ENCODE results near the gene TRIM2.

DNA sequence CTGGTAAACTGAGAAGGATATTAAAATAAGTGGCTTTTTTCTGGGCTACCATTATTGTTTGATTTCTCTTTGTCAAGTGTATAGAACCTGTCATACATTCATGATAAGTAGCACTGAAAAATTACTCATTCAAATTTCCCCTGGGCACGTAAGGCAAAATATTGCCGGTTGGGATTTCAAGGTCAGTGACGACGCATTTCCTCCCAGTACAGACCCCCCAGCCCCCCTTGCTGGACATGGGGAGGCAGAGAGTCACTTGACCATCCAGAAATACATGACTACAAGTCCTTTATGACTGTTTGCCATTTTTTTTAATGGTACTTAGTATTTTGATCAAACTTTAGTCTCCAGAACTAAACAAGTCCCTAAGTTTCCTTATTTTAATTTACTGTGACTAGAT lies 133.4 kb downstream of the TRIM2 start:
- TF ChIP-seq, protein P1, sequence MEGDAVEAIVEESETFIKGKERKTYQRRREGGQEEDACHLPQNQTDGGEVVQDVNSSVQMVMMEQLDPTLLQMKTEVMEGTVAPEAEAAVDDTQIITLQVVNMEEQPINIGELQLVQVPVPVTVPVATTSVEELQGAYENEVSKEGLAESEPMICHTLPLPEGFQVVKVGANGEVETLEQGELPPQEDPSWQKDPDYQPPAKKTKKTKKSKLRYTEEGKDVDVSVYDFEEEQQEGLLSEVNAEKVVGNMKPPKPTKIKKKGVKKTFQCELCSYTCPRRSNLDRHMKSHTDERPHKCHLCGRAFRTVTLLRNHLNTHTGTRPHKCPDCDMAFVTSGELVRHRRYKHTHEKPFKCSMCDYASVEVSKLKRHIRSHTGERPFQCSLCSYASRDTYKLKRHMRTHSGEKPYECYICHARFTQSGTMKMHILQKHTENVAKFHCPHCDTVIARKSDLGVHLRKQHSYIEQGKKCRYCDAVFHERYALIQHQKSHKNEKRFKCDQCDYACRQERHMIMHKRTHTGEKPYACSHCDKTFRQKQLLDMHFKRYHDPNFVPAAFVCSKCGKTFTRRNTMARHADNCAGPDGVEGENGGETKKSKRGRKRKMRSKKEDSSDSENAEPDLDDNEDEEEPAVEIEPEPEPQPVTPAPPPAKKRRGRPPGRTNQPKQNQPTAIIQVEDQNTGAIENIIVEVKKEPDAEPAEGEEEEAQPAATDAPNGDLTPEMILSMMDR (IDR thresholded peaks at IDR 0.05) = no peak
- TF ChIP-seq POLR2A (IDR thresholded peaks at IDR 0.05) = no peak

Data from thyroid gland (tissue), 4 donors.